ENCODE measurements around the gene ABCG4. TPM values are rescaled to one million over a fixed set of nuclear protein-coding genes. Genes with fewer than 3 reads are reported as not detected.
A peak's percentile ranks its signal among the peaks of the same experiment; 100 is the strongest.

ABCG4 gene
- total RNA-seq, 4 donors from 2014 or later = 0.14 TPM; not detected in 3

GRCh38 chr11:119204066-119204465, 55.2 kb downstream of the ABCG4 start:
- H3K4me3 ChIP-seq = no peak overlapping the region
- no peaks in the 10 kb centered on the region for H3K36me3 ChIP-seq
- H3K27ac ChIP-seq = no peak overlapping the region
- 88 to 94% methylated on average over 8 to 9 of the region's 9 CpGs for WGBS, 2 donors (ENCODE audit: low coverage in 1 of 2)
- in situ Hi-C loops (cut with MboI; ENCODE audit: low pct_ligation_motif_present in 1 of 4, low pct_unique_long_range_greater_than_20kb in 1 of 4, low sequenced_read_pairs in 3 of 4) (no loop called here), intact Hi-C loops (cut with DNase I; ENCODE audit: low total_unique reads) (no loop called here)
- H3K27me3 ChIP-seq = no peaks in the 10 kb centered on the region
- DNase-seq = no peak
- H3K4me1 ChIP-seq = peaks cover 2 to 26% (median 11%) of the 10 kb centered on the region in 4 donors
- H3K9me3 ChIP-seq = no peaks in the 10 kb centered on the region
- TF ChIP-seq CTCF (IDR thresholded peaks at IDR 0.05) (no peak), POLR2A (IDR thresholded peaks at IDR 0.05) (no peak), POLR2AphosphoS5 (IDR thresholded peaks at IDR 0.05) (no peak), EP300 (IDR thresholded peaks at IDR 0.05; ENCODE audit: low read depth) (no peak)

GRCh38 chr11:119205080-119205479, 56.2 kb downstream of the ABCG4 start:
- 28 to 61% methylated on average over 3 to 10 of the region's 10 CpGs for WGBS, 2 donors (ENCODE audit: low coverage in 1 of 2)
- in situ Hi-C loops (cut with MboI; ENCODE audit: low pct_ligation_motif_present in 1 of 4, low pct_unique_long_range_greater_than_20kb in 1 of 4, low sequenced_read_pairs in 3 of 4) = no loop called here
- no peak for DNase-seq
- Histone ChIP-seq H3K27me3 (no peaks in the 10 kb centered on the region), H3K9me3 (no peaks in the 10 kb centered on the region), H3K36me3 (no peaks in the 10 kb centered on the region), H3K27ac (peak overlapping the region; percentile 92 to 96 (median 94)), H3K4me3 (peak overlapping the region in 2 of 4 donors; percentile 85 to 86), H3K4me1 (peaks cover 2 to 26% (median 11%) of the 10 kb centered on the region in 4 donors)
- intact Hi-C loops (cut with DNase I; ENCODE audit: low total_unique reads) = loop anchor here (5.0 kb wide), 1 partner anchor 117 kb away; no protein-coding TSS in a partner anchor
- no peak for TF ChIP-seq POLR2A (IDR thresholded peaks at IDR 0.05)
- no peak for TF ChIP-seq CTCF (IDR thresholded peaks at IDR 0.05)
- no peak for TF ChIP-seq EP300 (IDR thresholded peaks at IDR 0.05; ENCODE audit: low read depth)
- TF ChIP-seq POLR2AphosphoS5 (IDR thresholded peaks at IDR 0.05) = no peak

GRCh38 chr11:119205574-119206510, 57.0 kb downstream of the ABCG4 start, which contains the start of gene CBL:
TSS of gene CBL (plus strand) at chr11:119206339. CDS start at chr11:119206418, 79 bp downstream.
- H3K4me1 ChIP-seq = peaks cover 2 to 26% (median 11%) of the 10 kb centered on the region in 4 donors

More at GRCh38 chr11:119205574-119206510, 57.0 kb downstream of the ABCG4 start, which contains the start of gene CBL:
- Histone ChIP-seq H3K9me3 (no peaks in the 10 kb centered on the region), H3K27me3 (no peaks in the 10 kb centered on the region), H3K4me3 (peak within 1 kb of the TSS; percentile 61 to 86 (median 82)), H3K27ac (peak within 1 kb of the TSS; percentile 92 to 96 (median 94)), H3K36me3 (no peaks in the 10 kb centered on the region)
- TF ChIP-seq EP300 (IDR thresholded peaks at IDR 0.05; ENCODE audit: low read depth) (no peak), POLR2AphosphoS5 (IDR thresholded peaks at IDR 0.05) (peak; percentile 7 to 74 (median 52)), POLR2A (IDR thresholded peaks at IDR 0.05) (peak; percentile 63), CTCF (IDR thresholded peaks at IDR 0.05) (peak; percentile 91 to 97 (median 94))
- peak; percentile 99 for DNase-seq
- 2 to 4% methylated on average over 3 to 35 of the region's 88 CpGs for WGBS, 2 donors (ENCODE audit: low coverage in 1 of 2)
- in situ Hi-C loops (cut with MboI; ENCODE audit: low pct_ligation_motif_present in 1 of 4, low pct_unique_long_range_greater_than_20kb in 1 of 4, low sequenced_read_pairs in 3 of 4) (no loop called here), intact Hi-C loops (cut with DNase I; ENCODE audit: low total_unique reads) (loop anchor here (5.0 kb wide), 1 partner anchor 116 kb away; no protein-coding TSS in a partner anchor)
